GM15510 (cell line): Measurements from ENCODE around the gene PFKL.

ENCODE experiments used
- POLR2A ChIP-seq: IDR thresholded peaks from 3 replicates; pipeline ENCODE4 v1.6.1; 2011; ENCODE audit warnings: borderline replicate concordance; ENCODE audit not compliant: insufficient read length; ENCODE audit errors: extremely low read depth

Gene PFKL

GRCh38 chr21:44297525-44298290, 2.1 kb upstream of the PFKL start:
- TF ChIP-seq POLR2A, result no peak

DNA sequence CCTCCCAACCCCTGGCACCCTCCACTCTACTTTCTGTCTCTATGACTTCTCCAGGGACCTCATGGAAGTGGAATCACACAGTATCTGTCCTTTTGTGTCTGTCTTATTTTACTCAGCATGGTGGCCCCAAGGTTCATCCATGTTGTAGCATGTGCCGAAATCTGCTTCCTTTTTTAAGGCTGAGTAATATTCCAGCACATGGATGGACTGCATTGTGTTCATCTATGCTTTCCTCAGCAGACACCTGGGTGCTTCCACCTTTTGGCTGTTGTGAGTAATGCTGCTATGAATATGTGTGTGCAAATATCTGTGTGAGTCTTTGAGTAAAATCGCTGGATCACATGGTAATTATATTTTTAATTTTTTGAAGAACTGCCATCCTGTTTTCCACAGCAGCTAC, 1.6 kb upstream of the PFKL start:
- no peak for TF ChIP-seq POLR2A

GRCh38 chr21:44299085-44299457, 782 bp upstream of the PFKL start:
- no peak for TF ChIP-seq POLR2A

GRCh38 chr21:44300262-44300959, 558 bp downstream of the PFKL start:
- no peak for TF ChIP-seq POLR2A

DNA sequence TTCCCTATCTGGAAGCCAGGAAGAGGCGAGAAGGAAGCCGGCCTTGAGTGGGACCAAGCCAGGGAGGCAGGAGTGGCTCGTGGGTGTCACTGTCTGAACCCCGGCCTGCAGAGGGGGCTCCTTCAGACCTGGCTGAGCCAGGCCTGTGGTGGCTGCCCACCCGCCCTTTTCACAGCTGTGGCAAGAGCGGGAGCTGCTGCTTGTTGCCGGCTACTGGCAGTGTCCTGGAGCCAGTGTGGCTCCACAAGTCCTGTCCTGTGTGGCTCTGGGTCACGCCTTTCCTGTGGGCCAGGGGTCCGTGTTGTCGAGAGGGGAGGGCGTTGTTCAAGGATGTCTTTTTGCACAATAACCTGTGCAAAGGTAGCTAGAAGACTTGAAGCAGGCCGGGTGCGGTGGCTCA, 1.3 kb downstream of the PFKL start:
- no peak for TF ChIP-seq POLR2A

GRCh38 chr21:44301961-44302406, 2.1 kb downstream of the PFKL start:
- no peak for TF ChIP-seq POLR2A

- TF ChIP-seq POLR2A, result no peak
Observed at GRCh38 chr21:44303490-44303981, 3.7 kb downstream of the PFKL start.

DNA sequence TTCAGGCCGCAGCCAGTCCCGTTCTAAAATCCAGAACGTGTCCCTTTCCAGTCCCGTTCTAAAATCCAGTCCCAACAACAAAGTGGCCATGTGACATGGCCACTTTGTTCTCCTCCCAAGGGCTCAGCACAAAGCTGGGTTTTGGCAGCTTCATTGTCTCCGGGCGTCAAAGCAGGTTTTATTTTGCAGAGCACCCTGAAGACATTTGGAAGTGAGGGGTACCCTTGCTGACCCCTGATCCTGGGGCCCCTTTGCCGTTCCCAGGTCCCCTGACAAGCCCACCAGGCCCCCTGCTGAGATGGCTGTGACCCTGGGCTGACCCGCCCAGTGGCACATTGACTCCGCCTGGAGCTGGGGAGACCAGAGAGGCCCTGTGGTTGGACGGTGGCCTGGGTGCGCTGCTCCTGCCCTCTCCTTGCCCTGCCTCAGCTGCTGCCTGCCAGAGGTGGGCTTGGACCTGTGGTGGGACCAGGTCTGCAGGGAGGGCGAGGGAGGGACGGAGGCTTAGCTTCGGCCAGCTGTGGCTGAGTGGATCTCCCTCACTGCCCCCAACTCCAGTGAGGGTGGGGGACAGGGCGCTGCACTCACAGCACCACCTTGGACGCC, 4.3 kb downstream of the PFKL start:
- TF ChIP-seq POLR2A, result no peak

GRCh38 chr21:44304877-44305293, 5.0 kb downstream of the PFKL start:
- TF ChIP-seq POLR2A, result no peak

- no peak for TF ChIP-seq POLR2A
Observed at GRCh38 chr21:44305691-44306090, 5.8 kb downstream of the PFKL start.

- no peak for TF ChIP-seq POLR2A
Observed at GRCh38 chr21:44306936-44307704, 7.3 kb downstream of the PFKL start.

GRCh38 chr21:44310628-44311507, 11.0 kb downstream of the PFKL start:
- TF ChIP-seq POLR2A, result no peak

- no peak for TF ChIP-seq POLR2A
Observed at GRCh38 chr21:44312089-44312488, 12.2 kb downstream of the PFKL start.

- no peak for TF ChIP-seq POLR2A
Observed at GRCh38 chr21:44312716-44313115, 12.9 kb downstream of the PFKL start.

GRCh38 chr21:44313451-44313850, 13.6 kb downstream of the PFKL start:
- TF ChIP-seq POLR2A, result no peak

DNA sequence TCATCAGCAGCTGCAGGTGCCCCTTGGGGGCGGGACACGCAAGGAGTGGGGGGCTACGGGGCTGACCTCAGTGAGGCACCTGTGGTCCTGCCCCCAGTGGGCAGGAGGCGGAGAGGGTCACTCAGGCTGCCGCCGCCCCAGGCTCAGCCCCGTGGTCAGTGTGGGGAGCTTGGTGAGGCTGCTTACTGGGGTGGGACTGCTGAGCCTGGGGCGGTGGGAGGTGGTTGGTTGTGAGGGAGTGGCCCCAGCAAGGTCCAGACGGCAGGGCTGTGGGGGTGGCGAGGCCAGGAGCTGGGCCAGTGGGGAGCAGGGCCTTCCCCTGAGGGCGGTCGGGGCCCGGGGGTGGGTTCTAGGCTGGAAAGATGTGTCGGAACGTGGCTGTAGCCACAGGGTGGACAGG, 14.3 kb downstream of the PFKL start:
- TF ChIP-seq POLR2A, result no peak
